Esophagus squamous epithelium (tissue), 5 donors: Measurements from ENCODE around the gene FRK. TPM values are rescaled to one million over a fixed set of nuclear protein-coding genes. Genes with fewer than 3 reads are reported as not detected.

Experiments used
- DNase-seq: peaks from one replicate; lab custom pipeline; 2025; lab: John Stamatoyannopoulos, UW
- H3K27ac ChIP-seq, 4 donors: fragments of 200-600 bp; sonication (generic); one replicate each; pipeline ENCODE4 v1.5.1; 2016 to 2019; ENCODE audit warnings: mild to moderate bottlenecking in 1 of 4
- H3K27me3 ChIP-seq, 4 donors: fragments of 200-600 bp; sonication (generic); 1 replicate in 3 of 4; 2 replicates in 1 of 4; pipeline versions ENCODE4 v1.5.1 to v1.6.0; 2017 to 2021; ENCODE audit warnings: antibody characterized with exemption in 1 of 4
- H3K36me3 ChIP-seq, 3 donors: fragments of 200-600 bp; sonication (generic); one replicate each; pipeline ENCODE4 v1.5.1; 2016 to 2019
- H3K4me1 ChIP-seq, 3 donors: fragments of 200-600 bp; sonication (generic); one replicate each; pipeline ENCODE4 v1.5.1; 2017 to 2019
- H3K4me3 ChIP-seq, 4 donors: fragments of 200-600 bp; sonication (generic); 1 replicate in 3 of 4; 2 replicates in 1 of 4; pipeline ENCODE4 v1.5.1; 2016 to 2019; ENCODE audit warnings: mild to moderate bottlenecking in 2 of 4, moderate library complexity in 1 of 4
- H3K9me3 ChIP-seq, 3 donors: fragments of 200-600 bp; sonication (generic); one replicate each; pipeline ENCODE4 v1.5.1; 2016 to 2019
- CTCF ChIP-seq, 6 experiments: fragments of 450-650 bp in 4 of 6; fragments of 200-600 bp in 2 of 6; sonication (generic) in 2 of 6; IDR thresholded peaks; one replicate each; pipeline ENCODE4 v1.5.1; 2016 to 2019; ENCODE audit warnings: antibody characterized with exemption in 6 of 6, mild to moderate bottlenecking in 4 of 6, moderate library complexity in 4 of 6
- POLR2A ChIP-seq, 4 donors: fragments of 450-650 bp; IDR thresholded peaks; one replicate each; pipeline ENCODE4 v1.6.1; 2017; ENCODE audit warnings: antibody characterized with exemption in 4 of 4, mild to moderate bottlenecking in 4 of 4, moderate library complexity in 3 of 4
- WGBS, 2 donors: methylation state at CpG; one replicate each; pipeline ENCODE4 v1.1.5; 2018; 5-methylcytosine and 5-hydroxymethylcytosine counted together
- intact Hi-C: fragments of 100-400 bp; cut with DNase I; formaldehyde crosslinking; loops from one replicate; pipeline ENCODE4 v1.15.0; 2022
- total RNA-seq, 4 donors: library from RNA; depleted of rRNA; stranded (reverse); fragments of >200 nt; gene quantifications; one replicate each; pipeline ENCODE4 v1.1.0, GENCODE V29; 2016
- donor health status: DM: yes; HTN: yes; CAD: no.

Gene FRK
- total RNA-seq, 4 donors from 2014 or later: 5.0 to 12.1 (median 10.0) TPM

GRCh38 chr6:116059713-116060571 lies 749 bp downstream of the FRK start:
- Histone ChIP-seq H3K9me3 (no peaks in the 10 kb centered on the region), H3K36me3 (no peaks in the 10 kb centered on the region), H3K4me1 (peaks cover 0 to 55% (median 4%) of the 10 kb centered on the region in 3 donors), H3K27me3 (no peaks in the 10 kb centered on the region), H3K4me3 (peak overlapping the region; percentile 49 to 64 (median 55)), H3K27ac (peak overlapping the region; percentile 85 to 92 (median 90))
- WGBS, 2 donors: 37 to 49% methylated on average over 5 to 10 of the region's 13 CpGs
- DNase-seq: no peak
- peak in 1 of 4 donors; percentile 14 for TF ChIP-seq POLR2A (IDR thresholded peaks at IDR 0.05)
- TF ChIP-seq CTCF (IDR thresholded peaks at IDR 0.05): no peak
- intact Hi-C loops: no loop called here

GRCh38 chr6:116057766-116058165 lies 2.9 kb downstream of the FRK start:
- intact Hi-C loops: no loop called here
- Histone ChIP-seq H3K4me1 (peaks cover 0 to 55% (median 4%) of the 10 kb centered on the region in 3 donors), H3K27me3 (no peaks in the 10 kb centered on the region), H3K4me3 (peak overlapping the region in 3 of 4 donors; percentile 15 to 64 (median 24)), H3K9me3 (no peaks in the 10 kb centered on the region), H3K36me3 (no peaks in the 10 kb centered on the region), H3K27ac (no peak overlapping the region)
- TF ChIP-seq CTCF (IDR thresholded peaks at IDR 0.05) (no peak), POLR2A (IDR thresholded peaks at IDR 0.05) (no peak)
- no peak for DNase-seq
- WGBS, 2 donors: 34 to 50% methylated on average over 2 of the region's 2 CpGs

GRCh38 chr6:116055513-116055912 lies 5.2 kb downstream of the FRK start:
- Histone ChIP-seq H3K4me3 (no peak overlapping the region), H3K27ac (peak overlapping the region in 1 of 4 donors; percentile 42), H3K9me3 (no peaks in the 10 kb centered on the region), H3K27me3 (no peaks in the 10 kb centered on the region), H3K36me3 (no peaks in the 10 kb centered on the region), H3K4me1 (peaks cover 0 to 44% (median 0%) of the 10 kb centered on the region in 3 donors)
- no peak for DNase-seq
- intact Hi-C loops: no loop called here
- WGBS, 2 donors: 67 to 75% methylated on average over 1 of the region's 1 CpG
- TF ChIP-seq POLR2A (IDR thresholded peaks at IDR 0.05): no peak
- TF ChIP-seq CTCF (IDR thresholded peaks at IDR 0.05): no peak

- no peaks in the 10 kb centered on the region for H3K36me3 ChIP-seq
- TF ChIP-seq POLR2A (IDR thresholded peaks at IDR 0.05): no peak
- peaks cover 0 to 18% (median 0%) of the 10 kb centered on the region in 3 donors for H3K4me1 ChIP-seq
- intact Hi-C loops: no loop called here
- H3K27me3 ChIP-seq: no peaks in the 10 kb centered on the region
- H3K9me3 ChIP-seq: peaks cover 0 to 2% (median 0%) of the 10 kb centered on the region in 3 donors
- no peak for DNase-seq
- WGBS, 2 donors: 85 to 91% methylated on average over 3 of the region's 3 CpGs
- no peak overlapping the region for H3K4me3 ChIP-seq
- no peak overlapping the region for H3K27ac ChIP-seq
Measured at GRCh38 chr6:116051244-116051643, 9.4 kb downstream of the FRK start.

- H3K4me1 ChIP-seq: peaks cover 0 to 13% (median 0%) of the 10 kb centered on the region in 3 donors
- intact Hi-C loops: no loop called here
- no peaks in the 10 kb centered on the region for H3K36me3 ChIP-seq
- DNase-seq: no peak
- WGBS, 2 donors: 92 to 100% methylated on average over 1 of the region's 1 CpG
- no peak overlapping the region for H3K27ac ChIP-seq
- TF ChIP-seq POLR2A (IDR thresholded peaks at IDR 0.05) (no peak), CTCF (IDR thresholded peaks at IDR 0.05) (no peak)
- H3K4me3 ChIP-seq: no peak overlapping the region
- peaks cover 0 to 3% (median 0%) of the 10 kb centered on the region in 3 donors for H3K9me3 ChIP-seq
- H3K27me3 ChIP-seq: no peaks in the 10 kb centered on the region
Measured at GRCh38 chr6:116050737-116051136, 10.0 kb downstream of the FRK start.
